Activated T-helper 9 cell treated with anti-CD3 and anti-CD28 coated beads, Interleukin-2, amount 50 U/mL, for 16 hours (primary cell): ENCODE measurements around the gene BLID.

Source experiments
- DNase-seq: peaks from one replicate; pipeline ENCODE4 v3.0.0-alpha.2; 2020; ENCODE audit warnings: low read depth

The BLID gene

GRCh38 chr11:122081073-122081472 is 34.9 kb downstream of the BLID start:
- DNase-seq, result no peak

- DNase-seq, result no peak
These were observed 38.6 kb downstream of the BLID start for GRCh38 chr11:122077459-122077858.

GRCh38 chr11:122076512-122077120 is 39.4 kb downstream of the BLID start:
- no peak for DNase-seq

GRCh38 chr11:122075016-122075415 is 41.0 kb downstream of the BLID start:
- no peak for DNase-seq

- DNase-seq, result no peak
These were observed 42.0 kb downstream of the BLID start for GRCh38 chr11:122074022-122074421.

- no peak for DNase-seq
These were observed 44.3 kb downstream of the BLID start for GRCh38 chr11:122071709-122072202.

GRCh38 chr11:122069707-122070360 is 46.2 kb downstream of the BLID start:
- no peak for DNase-seq

- DNase-seq, result no peak
These were observed 47.2 kb downstream of the BLID start for GRCh38 chr11:122068837-122069236.

- no peak for DNase-seq
These were observed 47.9 kb downstream of the BLID start for GRCh38 chr11:122068141-122068540.
